Measurements from ENCODE around the gene MIOX. TPM values are rescaled to one million over a fixed set of nuclear protein-coding genes. Genes with fewer than 3 reads are reported as not detected.

Gene MIOX
- total RNA-seq, 4 donors from 2014 or later = not detected

DNA sequence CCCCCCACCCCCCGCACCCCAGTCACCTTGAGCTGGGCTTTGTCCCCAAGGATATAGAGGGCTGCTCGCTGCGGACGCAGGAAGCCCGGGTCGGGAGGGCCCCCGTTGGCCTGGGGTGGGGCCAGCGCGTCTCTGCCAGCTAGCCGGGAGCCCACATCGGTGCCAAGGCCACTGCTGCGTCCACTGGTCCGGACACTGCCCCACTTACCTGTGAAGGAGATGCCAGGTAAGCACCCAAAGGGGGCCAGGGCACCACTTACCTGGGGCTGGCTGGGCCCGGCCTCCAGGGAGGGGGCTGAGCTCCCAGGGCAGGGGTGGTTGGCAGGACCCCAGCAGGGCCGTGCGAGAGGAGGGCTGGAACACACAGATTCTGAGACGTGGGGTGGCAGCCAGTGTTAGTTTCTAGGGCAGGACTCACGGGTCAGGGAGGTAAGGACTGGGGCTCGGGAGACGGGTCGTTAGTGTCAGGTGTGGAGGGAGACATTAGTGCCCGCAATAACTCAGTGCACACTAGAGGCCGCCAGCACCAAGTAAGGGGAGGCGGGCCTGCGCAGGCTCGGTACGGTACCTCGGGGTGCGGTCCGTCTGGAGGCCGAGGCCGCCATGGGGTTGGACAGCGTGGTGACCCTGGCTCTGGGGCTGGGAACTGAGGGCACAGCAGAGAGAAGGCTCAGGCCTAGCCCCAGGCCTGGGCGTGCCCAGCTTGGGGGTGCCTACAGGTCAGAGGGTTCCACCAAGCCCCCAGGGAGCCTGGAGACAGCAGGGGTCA lies 30.0 kb upstream of the MIOX start:
- no peak overlapping the region for H3K27ac ChIP-seq
- no peaks in the 10 kb centered on the region for H3K27me3 ChIP-seq
- no peaks in the 10 kb centered on the region for H3K36me3 ChIP-seq
- H3K9me3 ChIP-seq = no peaks in the 10 kb centered on the region
- TF ChIP-seq CTCF (IDR thresholded peaks at IDR 0.05) = no peak
- no peak for TF ChIP-seq POLR2A (IDR thresholded peaks at IDR 0.05)
- DNase-seq = no peak
- no peak overlapping the region for H3K4me3 ChIP-seq
- H3K4me1 ChIP-seq = no peaks in the 10 kb centered on the region
- intact Hi-C loops (cut with DNase I; ENCODE audit: low total_unique reads) = no loop called here

GRCh38 chr22:50459016-50459415 lies 27.6 kb upstream of the MIOX start:
- no peak overlapping the region for H3K27ac ChIP-seq
- no peaks in the 10 kb centered on the region for H3K36me3 ChIP-seq
- TF ChIP-seq CTCF (IDR thresholded peaks at IDR 0.05) (no peak), POLR2A (IDR thresholded peaks at IDR 0.05) (no peak)
- no peaks in the 10 kb centered on the region for H3K4me1 ChIP-seq
- no peaks in the 10 kb centered on the region for H3K9me3 ChIP-seq
- no peaks in the 10 kb centered on the region for H3K27me3 ChIP-seq
- no peak for DNase-seq
- intact Hi-C loops (cut with DNase I; ENCODE audit: low total_unique reads) = no loop called here
- no peak overlapping the region for H3K4me3 ChIP-seq

DNA sequence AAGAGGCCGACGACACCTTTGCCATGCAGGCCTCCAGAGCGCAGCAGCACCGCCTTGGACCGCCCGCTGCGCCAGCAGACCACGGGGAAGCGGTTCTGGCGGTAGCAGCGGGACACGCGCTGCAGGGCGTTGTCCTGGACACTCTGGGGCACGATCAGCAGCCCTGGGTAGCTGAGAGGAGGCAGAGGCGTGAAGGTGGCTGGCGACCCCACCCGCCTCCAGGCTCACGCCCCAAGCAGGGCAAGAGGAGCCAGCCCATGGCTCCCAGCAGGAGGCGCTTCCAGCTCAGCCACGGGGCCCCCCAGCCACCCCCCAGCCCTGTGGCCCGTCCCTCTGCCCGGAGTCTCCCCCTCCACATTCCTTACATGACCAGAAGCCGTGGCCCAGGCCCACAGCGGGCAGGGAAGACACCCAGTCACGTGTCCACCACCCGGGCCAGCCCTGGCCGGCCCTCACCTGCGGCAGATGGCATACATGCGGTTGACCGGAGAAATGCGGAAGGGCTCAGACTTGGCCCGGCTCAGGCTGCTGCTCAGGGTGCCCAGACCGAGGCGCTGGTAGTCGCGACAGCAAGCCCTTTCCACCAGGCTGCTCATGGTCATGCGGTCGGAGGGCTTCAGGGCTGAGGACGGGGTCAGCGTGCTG lies 27.0 kb upstream of the MIOX start:
- DNase-seq = no peak
- no peak overlapping the region for H3K27ac ChIP-seq
- H3K27me3 ChIP-seq = no peaks in the 10 kb centered on the region
- intact Hi-C loops (cut with DNase I; ENCODE audit: low total_unique reads) = no loop called here
- no peaks in the 10 kb centered on the region for H3K4me1 ChIP-seq
- no peaks in the 10 kb centered on the region for H3K36me3 ChIP-seq
- no peak for TF ChIP-seq CTCF (IDR thresholded peaks at IDR 0.05)
- TF ChIP-seq POLR2A (IDR thresholded peaks at IDR 0.05) = no peak
- no peak overlapping the region for H3K4me3 ChIP-seq
- no peaks in the 10 kb centered on the region for H3K9me3 ChIP-seq

GRCh38 chr22:50460938-50461337 lies 25.7 kb upstream of the MIOX start:
- DNase-seq = no peak
- H3K4me3 ChIP-seq = no peak overlapping the region
- H3K36me3 ChIP-seq = no peaks in the 10 kb centered on the region
- no peaks in the 10 kb centered on the region for H3K4me1 ChIP-seq
- H3K27me3 ChIP-seq = no peaks in the 10 kb centered on the region
- intact Hi-C loops (cut with DNase I; ENCODE audit: low total_unique reads) = no loop called here
- H3K27ac ChIP-seq = no peak overlapping the region
- TF ChIP-seq CTCF (IDR thresholded peaks at IDR 0.05) (no peak), POLR2A (IDR thresholded peaks at IDR 0.05) (no peak)
- H3K9me3 ChIP-seq = no peaks in the 10 kb centered on the region

GRCh38 chr22:50461536-50461935 lies 25.1 kb upstream of the MIOX start:
- intact Hi-C loops (cut with DNase I; ENCODE audit: low total_unique reads) = no loop called here
- Histone ChIP-seq H3K27ac (no peak overlapping the region), H3K4me1 (no peaks in the 10 kb centered on the region), H3K9me3 (no peaks in the 10 kb centered on the region), H3K36me3 (no peaks in the 10 kb centered on the region), H3K4me3 (no peak overlapping the region), H3K27me3 (no peaks in the 10 kb centered on the region)
- TF ChIP-seq CTCF (IDR thresholded peaks at IDR 0.05) (no peak), POLR2A (IDR thresholded peaks at IDR 0.05) (no peak)
- DNase-seq = no peak

All from uterus (tissue), 4 donors.